HEK293 (cell line): ENCODE results near the gene ADCYAP1R1.

Source experiments
- CTCF ChIA-PET: fragments of 350-600 bp; formaldehyde crosslinking; extraction: SDS; loops from one replicate; lab custom pipeline; 2021; ENCODE audit warnings: antibody characterized with exemption; lab: Yijun Ruan, JAX
- POLR2A ChIA-PET: fragments of 300-600 bp; formaldehyde crosslinking; extraction: SDS; loops from one replicate; lab custom pipeline; 2020; ENCODE audit warnings: antibody characterized with exemption, inconsistent platforms; lab: Yijun Ruan, JAX
- H3K27ac ChIP-seq: fragments of 200-500 bp; sonication (Bioruptor generic); 2 replicates; pipeline ENCODE4 v1.5.1; 2014; ENCODE audit warnings: low read depth, low read length, control low read depth, inconsistent platforms; ENCODE audit errors: extremely low read depth
- H3K36me3 ChIP-seq, 2 experiments: fragments of 200-500 bp in 1 of 2; sonication (Bioruptor generic) in 1 of 2; 1 replicate in 1 of 2; 2 replicates in 1 of 2; pipeline ENCODE4 v1.5.1; 2014 to 2017; ENCODE audit warnings: inconsistent platforms in 2 of 2, low read length in 2 of 2; ENCODE audit not compliant: control insufficient read depth in 2 of 2, insufficient read depth in 1 of 2
- H3K4me1 ChIP-seq: fragments of 200-500 bp; sonication (Bioruptor generic); 2 replicates; pipeline ENCODE4 v1.5.1; 2014; ENCODE audit warnings: mild to moderate bottlenecking, low read length, inconsistent platforms; ENCODE audit not compliant: control insufficient read depth, insufficient read depth
- H3K4me3 ChIP-seq: 2 replicates; pipeline ENCODE4 v1.5.1; 2011; ENCODE audit warnings: low read depth, mild to moderate bottlenecking, control low read depth, low read length, moderate library complexity
- H3K9me3 ChIP-seq: fragments of 200-500 bp; sonication (Bioruptor generic); 2 replicates; pipeline ENCODE4 v1.5.1; 2014; ENCODE audit warnings: low read depth, low read length, inconsistent platforms; ENCODE audit not compliant: control insufficient read depth, insufficient read depth
- PRDM2 ChIP-seq: fragments of 450-650 bp; formaldehyde crosslinking; IDR thresholded peaks from 2 replicates; pipeline ENCODE4 v1.5.1; 2016; ENCODE audit warnings: missing biosample characterization, missing genetic modification characterization, borderline replicate concordance
- PRDM6 ChIP-seq: fragments of 450-650 bp; formaldehyde crosslinking; IDR thresholded peaks from 2 replicates; pipeline ENCODE4 v1.5.1; 2017; ENCODE audit warnings: missing biosample characterization, missing genetic modification characterization
- WT1 ChIP-seq: fragments of 450-650 bp; formaldehyde crosslinking; IDR thresholded peaks from 2 replicates; pipeline ENCODE4 v1.5.1; 2016; ENCODE audit warnings: missing biosample characterization, missing genetic modification characterization
- ZBTB10 ChIP-seq: fragments of 450-650 bp; formaldehyde crosslinking; IDR thresholded peaks from 2 replicates; pipeline ENCODE4 v1.5.1; 2016; ENCODE audit warnings: missing biosample characterization, missing genetic modification characterization
- ZBTB26 ChIP-seq: fragments of 450-650 bp; formaldehyde crosslinking; optimal IDR thresholded peaks from 2 replicates; pipeline ENCODE3; 2016; ENCODE audit warnings: missing biosample characterization, mild to moderate bottlenecking, missing genetic modification characterization
- ZBTB49 ChIP-seq: fragments of 450-650 bp; formaldehyde crosslinking; IDR thresholded peaks from 2 replicates; pipeline ENCODE4 v1.5.1; 2016; ENCODE audit warnings: missing biosample characterization, missing genetic modification characterization, low read depth
- ZNF138 ChIP-seq: fragments of 450-650 bp; formaldehyde crosslinking; IDR thresholded peaks from 2 replicates; pipeline ENCODE4 v1.5.1; 2016; ENCODE audit warnings: missing biosample characterization, missing genetic modification characterization, borderline replicate concordance
- ZNF146 ChIP-seq: fragments of 450-650 bp; formaldehyde crosslinking; IDR thresholded peaks from 2 replicates; pipeline ENCODE4 v1.5.1; 2016; ENCODE audit warnings: missing biosample characterization, missing genetic modification characterization
- ZNF18 ChIP-seq: fragments of 450-650 bp; formaldehyde crosslinking; IDR thresholded peaks from 2 replicates; pipeline ENCODE4 v1.5.1; 2016; ENCODE audit warnings: missing biosample characterization, missing genetic modification characterization
- ZNF341 ChIP-seq: fragments of 450-650 bp; formaldehyde crosslinking; IDR thresholded peaks from 2 replicates; pipeline ENCODE4; 2016; ENCODE audit warnings: low read depth, missing biosample characterization, missing genetic modification characterization
- ZNF404 ChIP-seq: fragments of 450-650 bp; formaldehyde crosslinking; IDR thresholded peaks from 2 replicates; pipeline ENCODE4 v1.5.1; 2017; ENCODE audit warnings: missing biosample characterization, missing genetic modification characterization
- ZNF426 ChIP-seq: fragments of 450-650 bp; formaldehyde crosslinking; IDR thresholded peaks from 2 replicates; pipeline ENCODE4 v1.5.1; 2017; ENCODE audit warnings: missing biosample characterization, missing genetic modification characterization, mild to moderate bottlenecking, inconsistent platforms, moderate library complexity
- ZNF571 ChIP-seq: fragments of 450-650 bp; formaldehyde crosslinking; IDR thresholded peaks from 2 replicates; pipeline ENCODE4 v1.5.0; 2017; ENCODE audit warnings: missing biosample characterization, missing genetic modification characterization
- ZNF585B ChIP-seq: fragments of 450-650 bp; formaldehyde crosslinking; IDR thresholded peaks from 2 replicates; pipeline ENCODE4 v1.5.1; 2016; ENCODE audit warnings: missing biosample characterization, missing genetic modification characterization
- ZNF704 ChIP-seq: fragments of 450-650 bp; formaldehyde crosslinking; IDR thresholded peaks from 2 replicates; pipeline ENCODE4 v1.5.1; 2016; ENCODE audit warnings: missing biosample characterization, missing genetic modification characterization
- ZNF777 ChIP-seq: fragments of 450-650 bp; formaldehyde crosslinking; IDR thresholded peaks from 2 replicates; pipeline ENCODE4 v1.5.1; 2017; ENCODE audit warnings: missing biosample characterization, missing genetic modification characterization, borderline replicate concordance
- ZSCAN5A ChIP-seq: fragments of 450-650 bp; formaldehyde crosslinking; IDR thresholded peaks from 2 replicates; pipeline ENCODE4 v1.5.1; 2016; ENCODE audit warnings: missing biosample characterization, missing genetic modification characterization

The ADCYAP1R1 gene

GRCh38 chr7:31052841-31053601 lies 913 bp downstream of the ADCYAP1R1 start:
- POLR2A ChIA-PET, result no interaction called here
- H3K4me3 ChIP-seq, result peak overlapping the region; percentile 2
- no peaks in the 10 kb centered on the region for H3K9me3 ChIP-seq
- no peaks in the 10 kb centered on the region for H3K36me3 ChIP-seq
- no peak overlapping the region for H3K27ac ChIP-seq
- no peaks in the 10 kb centered on the region for H3K4me1 ChIP-seq
- CTCF ChIA-PET, result interaction anchor here (1.0 kb wide), 1 partner anchor 69 kb away, joined by 4 read pairs; no protein-coding TSS in a partner anchor
- TF ChIP-seq ZNF18 (tag by site-specific recombination), result no peak
- TF ChIP-seq ZBTB49, result no peak
- TF ChIP-seq ZNF777 (tag by site-specific recombination), result peak; percentile 32; the same call in 1 of the 2 replicates
- no peak for TF ChIP-seq PRDM6 (tag by site-specific recombination)
- TF ChIP-seq ZSCAN5A (tag by site-specific recombination), result no peak
- TF ChIP-seq WT1 (tag by site-specific recombination), result no peak
- no peak for TF ChIP-seq ZNF138 (tag by site-specific recombination)
- no peak for TF ChIP-seq ZNF146 (tag by site-specific recombination)
- no peak for TF ChIP-seq ZNF426
- peak; percentile 13 for TF ChIP-seq ZBTB26 (tag by site-specific recombination)
- no peak for TF ChIP-seq ZBTB10 (tag by site-specific recombination)
- no peak for TF ChIP-seq ZNF585B
- peak; percentile 46 for TF ChIP-seq ZNF341
- no peak for TF ChIP-seq ZNF704
- TF ChIP-seq PRDM2 (tag by site-specific recombination), result no peak
- TF ChIP-seq ZNF404, result no peak
- no peak for TF ChIP-seq ZNF571 (tag by site-specific recombination)
